Stimulated activated CD8-positive, alpha-beta memory T cell treated with anti-CD3 and anti-CD28 coated beads, Interleukin-4, amount 100 ng/mL, for 24 hours (primary cell): ENCODE results near the gene MMAB.

Experiments used
- DNase-seq: peaks from one replicate; pipeline ENCODE4 v3.0.0-alpha.2; 2020; ENCODE audit warnings: low read depth

Gene MMAB

GRCh38 chr12:109573029-109573913 lies at the start of gene MMAB, which contains the start of gene MVK:
TSS of gene MMAB (minus strand) at chr12:109573504. CDS start at chr12:109573480, 24 bp downstream.
TSS of gene MVK (plus strand) at chr12:109573794. CDS start at chr12:109574823, 1,029 bp downstream.
- DNase-seq = peak; percentile 95

GRCh38 chr12:109621901-109622364 lies 48.6 kb upstream of the MMAB start:
- DNase-seq = no peak

- no peak for DNase-seq
Measured at GRCh38 chr12:109621211-109621694, 47.9 kb upstream of the MMAB start.

GRCh38 chr12:109619002-109619604 lies 45.8 kb upstream of the MMAB start:
- DNase-seq = no peak

GRCh38 chr12:109618082-109618481 lies 44.8 kb upstream of the MMAB start:
- no peak for DNase-seq

- DNase-seq = no peak
Measured at GRCh38 chr12:109617491-109617890, 44.2 kb upstream of the MMAB start.

GRCh38 chr12:109615556-109616229 lies 42.4 kb upstream of the MMAB start:
- no peak for DNase-seq

- DNase-seq = no peak
Measured at GRCh38 chr12:109613649-109614455, 40.5 kb upstream of the MMAB start.

GRCh38 chr12:109612975-109613502 lies 39.7 kb upstream of the MMAB start:
- no peak for DNase-seq

- DNase-seq = no peak
Measured at GRCh38 chr12:109612003-109612402, 38.7 kb upstream of the MMAB start.

- no peak for DNase-seq
Measured at GRCh38 chr12:109611223-109611622, 37.9 kb upstream of the MMAB start.

GRCh38 chr12:109610523-109610922 lies 37.2 kb upstream of the MMAB start:
- no peak for DNase-seq

GRCh38 chr12:109609342-109609741 lies 36.0 kb upstream of the MMAB start:
- no peak for DNase-seq

GRCh38 chr12:109608793-109609192 lies 35.5 kb upstream of the MMAB start:
- no peak for DNase-seq

- DNase-seq = no peak
Measured at GRCh38 chr12:109608270-109608669, 35.0 kb upstream of the MMAB start.

GRCh38 chr12:109607618-109608017 lies 34.3 kb upstream of the MMAB start:
- DNase-seq = no peak

- DNase-seq = no peak
Measured at GRCh38 chr12:109606320-109607028, 33.2 kb upstream of the MMAB start.

- no peak for DNase-seq
Measured at GRCh38 chr12:109605599-109606228, 32.4 kb upstream of the MMAB start.

- DNase-seq = no peak
Measured at GRCh38 chr12:109605016-109605415, 31.7 kb upstream of the MMAB start.

GRCh38 chr12:109604132-109604585 lies 30.9 kb upstream of the MMAB start:
- no peak for DNase-seq
